Measurements from ENCODE around the gene ABCD3. TPM values are rescaled to one million over a fixed set of nuclear protein-coding genes. Genes with fewer than 3 reads are reported as not detected.

The ABCD3 gene
- total RNA-seq, 3 donors from 2014 or later (not counting 1 experiment from before 2014, with no cell fraction given), result 22.3 to 29.5 (median 27.6) TPM

DNA sequence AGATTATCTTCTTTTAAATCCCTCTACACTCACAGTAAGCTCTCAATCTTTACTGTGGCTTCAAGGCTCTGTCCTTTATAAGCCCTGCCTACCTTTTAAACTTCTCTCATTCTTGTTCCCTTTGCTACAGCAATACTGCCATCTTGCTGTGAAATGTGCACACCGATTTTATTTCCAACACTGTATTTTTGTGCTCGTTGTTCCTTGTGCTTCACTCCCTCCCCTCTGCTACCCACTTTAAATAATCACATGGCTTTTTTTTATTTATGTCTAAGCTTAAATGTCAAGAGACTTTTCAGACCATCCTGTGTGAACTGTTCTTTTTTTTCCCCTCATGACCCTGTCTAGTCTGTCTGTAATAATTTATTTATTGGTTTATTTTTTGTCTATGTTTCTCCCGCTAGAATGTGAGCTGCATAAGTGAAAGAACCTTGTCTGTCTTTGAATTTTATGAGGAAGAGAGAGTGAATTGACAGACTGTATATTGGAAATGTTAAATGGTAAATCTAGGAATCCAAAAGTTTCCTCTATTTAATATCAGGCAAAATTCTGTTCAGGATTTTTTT lies 45.7 kb downstream of the ABCD3 start:
- peaks cover 24% of the 10 kb centered on the region for H3K36me3 Mint-ChIP-seq
- Histone ChIP-seq H3K4me3 (ENCODE audit: low read length) (no peak overlapping the region), H3K27ac (ENCODE audit: low read length) (no peak overlapping the region), H3K9me3 (ENCODE audit: control insufficient read depth, insufficient read depth, low read length) (no peaks in the 10 kb centered on the region), H3K4me1 (ENCODE audit: control insufficient read depth, insufficient read depth, low read length) (no peaks in the 10 kb centered on the region), H3K36me3 (ENCODE audit: control insufficient read depth, insufficient read depth, low read length) (peaks cover 8% of the 10 kb centered on the region), H3K27me3 (ENCODE audit: control insufficient read depth, insufficient read depth, low read length) (no peaks in the 10 kb centered on the region)
- H3K9me3 Mint-ChIP-seq, result no peaks in the 10 kb centered on the region
- H3K4me1 Mint-ChIP-seq, result peaks cover 4 to 6% of the 10 kb centered on the region in 2 donors
- intact Hi-C loops (cut with micrococcal nuclease), result loop anchor here (1.0 kb wide), 1 partner anchor 403 kb away; no protein-coding TSS in a partner anchor
- DNase-seq (peak in 1 of 2 donors; percentile 63), ATAC-seq (peak in 2 of 3 donors; percentile 42 to 44)
- peak overlapping the region; percentile 3 to 58 for H3K27ac Mint-ChIP-seq
- WGBS (ENCODE audit: insufficient coverage), result 82% methylated on average over 3 of the region's 3 CpGs
- peak; percentile 24 for TF ChIP-seq CTCF (IDR thresholded peaks at IDR 0.05)
- H3K4me3 Mint-ChIP-seq, result no peak overlapping the region
- no peaks in the 10 kb centered on the region for H3K27me3 Mint-ChIP-seq (ENCODE audit: low read depth in 2 of 2)

DNA sequence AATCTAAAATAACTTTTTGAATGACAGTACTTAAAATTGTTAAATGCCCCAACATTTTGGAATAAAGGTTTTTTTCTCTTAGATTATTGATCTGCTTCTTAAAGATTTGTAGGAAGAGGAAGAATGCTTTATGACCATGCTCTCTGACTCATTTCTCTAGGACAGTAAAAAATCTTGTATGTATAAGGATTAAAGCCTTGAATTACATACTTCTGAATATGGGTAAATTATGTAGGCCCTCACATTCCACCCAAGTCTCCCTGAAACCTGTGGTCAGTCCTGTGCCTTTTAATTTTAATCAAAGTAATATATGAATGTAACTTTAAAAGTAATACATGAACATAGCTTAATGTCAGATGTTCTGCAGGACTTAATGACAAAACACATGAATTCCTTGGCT lies 50.5 kb downstream of the ABCD3 start:
- intact Hi-C loops (cut with micrococcal nuclease), result no loop called here
- Histone ChIP-seq H3K27ac (ENCODE audit: low read length) (no peak overlapping the region), H3K36me3 (ENCODE audit: control insufficient read depth, insufficient read depth, low read length) (peaks cover 6% of the 10 kb centered on the region), H3K4me3 (ENCODE audit: low read length) (no peak overlapping the region), H3K27me3 (ENCODE audit: control insufficient read depth, insufficient read depth, low read length) (no peaks in the 10 kb centered on the region), H3K4me1 (ENCODE audit: control insufficient read depth, insufficient read depth, low read length) (no peaks in the 10 kb centered on the region), H3K9me3 (ENCODE audit: control insufficient read depth, insufficient read depth, low read length) (no peaks in the 10 kb centered on the region)
- H3K27ac Mint-ChIP-seq, result no peak overlapping the region
- no peak for DNase-seq
- ATAC-seq, result no peak
- peaks cover 24% of the 10 kb centered on the region for H3K36me3 Mint-ChIP-seq
- no peaks in the 10 kb centered on the region for H3K27me3 Mint-ChIP-seq (ENCODE audit: low read depth in 2 of 2)
- H3K4me3 Mint-ChIP-seq, result no peak overlapping the region
- peaks cover 0 to 3% of the 10 kb centered on the region in 2 donors for H3K4me1 Mint-ChIP-seq
- H3K9me3 Mint-ChIP-seq, result no peaks in the 10 kb centered on the region
- no peak for TF ChIP-seq CTCF (IDR thresholded peaks at IDR 0.05)

- DNase-seq, result no peak
- Histone ChIP-seq H3K9me3 (ENCODE audit: control insufficient read depth, insufficient read depth, low read length) (no peaks in the 10 kb centered on the region), H3K36me3 (ENCODE audit: control insufficient read depth, insufficient read depth, low read length) (peaks cover 4% of the 10 kb centered on the region), H3K4me3 (ENCODE audit: low read length) (no peak overlapping the region), H3K27ac (ENCODE audit: low read length) (no peak overlapping the region), H3K27me3 (ENCODE audit: control insufficient read depth, insufficient read depth, low read length) (no peaks in the 10 kb centered on the region), H3K4me1 (ENCODE audit: control insufficient read depth, insufficient read depth, low read length) (no peaks in the 10 kb centered on the region)
- H3K27ac Mint-ChIP-seq, result no peak overlapping the region
- H3K27me3 Mint-ChIP-seq (ENCODE audit: low read depth in 2 of 2), result no peaks in the 10 kb centered on the region
- intact Hi-C loops (cut with micrococcal nuclease), result no loop called here
- no peak for ATAC-seq
- WGBS (ENCODE audit: insufficient coverage), result 83% methylated on average over 2 of the region's 2 CpGs
- H3K4me1 Mint-ChIP-seq, result no peaks in the 10 kb centered on the region
- peaks cover 12% of the 10 kb centered on the region for H3K36me3 Mint-ChIP-seq
- H3K4me3 Mint-ChIP-seq, result no peak overlapping the region
- no peak for TF ChIP-seq CTCF (IDR thresholded peaks at IDR 0.05)
- no peaks in the 10 kb centered on the region for H3K9me3 Mint-ChIP-seq
Observed at GRCh38 chr1:94471271-94471670, 53.1 kb downstream of the ABCD3 start.

- Histone ChIP-seq H3K27me3 (ENCODE audit: control insufficient read depth, insufficient read depth, low read length) (no peaks in the 10 kb centered on the region), H3K27ac (ENCODE audit: low read length) (no peak overlapping the region), H3K36me3 (ENCODE audit: control insufficient read depth, insufficient read depth, low read length) (peaks cover 4% of the 10 kb centered on the region), H3K4me3 (ENCODE audit: low read length) (no peak overlapping the region), H3K9me3 (ENCODE audit: control insufficient read depth, insufficient read depth, low read length) (no peaks in the 10 kb centered on the region), H3K4me1 (ENCODE audit: control insufficient read depth, insufficient read depth, low read length) (no peaks in the 10 kb centered on the region)
- Mint-ChIP-seq H3K36me3 (no peaks in the 10 kb centered on the region), H3K4me3 (no peak overlapping the region), H3K4me1 (no peaks in the 10 kb centered on the region), H3K27ac (no peak overlapping the region), H3K27me3 (ENCODE audit: low read depth in 2 of 2) (no peaks in the 10 kb centered on the region), H3K9me3 (no peaks in the 10 kb centered on the region)
- ATAC-seq, result no peak
- no peak for TF ChIP-seq CTCF (IDR thresholded peaks at IDR 0.05)
- intact Hi-C loops (cut with micrococcal nuclease), result no loop called here
- no peak for DNase-seq
Observed at GRCh38 chr1:94475232-94475631, 57.0 kb downstream of the ABCD3 start.

All from natural killer cell (primary cell).